ENCODE results near the gene CRTAP. TPM values are rescaled to one million over a fixed set of nuclear protein-coding genes. Genes with fewer than 3 reads are reported as not detected.

Gene CRTAP
- total RNA-seq, 1 experiment from 2014 or later, result 99.3 TPM

GRCh38 chr3:33089515-33089914 is 24.3 kb upstream of the CRTAP start:
- Histone ChIP-seq H3K4me3 (ENCODE audit: low read depth in 2 of 2, low read length in 2 of 2) (no peak overlapping the region), H3K27ac (ENCODE audit: low read length) (no peak overlapping the region), H3K27me3 (ENCODE audit: control insufficient read depth, insufficient read depth, low read length) (no peaks in the 10 kb centered on the region), H3K9me3 (ENCODE audit: control insufficient read depth, insufficient read depth, low read depth, low read length) (no peaks in the 10 kb centered on the region), H3K36me3 (ENCODE audit: control insufficient read depth, insufficient read depth, low read length) (no peaks in the 10 kb centered on the region; the same call in 1 of the 2 replicates), H3K4me1 (ENCODE audit: control insufficient read depth, insufficient read depth, low read length) (no peaks in the 10 kb centered on the region)
- ChIA-PET CTCF (no interaction called here), POLR2A (no interaction called here)
- TF ChIP-seq TCF7L2 (IDR thresholded peaks at IDR 0.05; ENCODE audit: low read depth, low read length), result no peak
- TF ChIP-seq REST (IDR thresholded peaks at IDR 0.05; ENCODE audit: insufficient read depth in 1 of 2, low read depth in 2 of 2, low read length in 1 of 2), result no peak
- no peak for TF ChIP-seq SIN3A (IDR thresholded peaks at IDR 0.05; ENCODE audit: borderline replicate concordance, insufficient read depth, low read depth, low read length)
- TF ChIP-seq CTCF (IDR thresholded peaks at IDR 0.05), result no peak
- TF ChIP-seq POLR2AphosphoS5 (IDR thresholded peaks at IDR 0.05; ENCODE audit: low read depth, low read length), result no peak
- ATAC-seq, result no peak
- DNase-seq (ENCODE audit: low read depth, low spot score), result no peak
- BruUV-seq (replicated peaks), result no TSS peak
- in situ Hi-C loops (cut with HindIII; ENCODE audit: low pct_unique_long_range_greater_than_20kb, low sequenced_read_pairs), result no loop called here
- intact Hi-C loops (cut with micrococcal nuclease; ENCODE audit: unreplicated experiment), result no loop called here

GRCh38 chr3:33091746-33092145 is 22.1 kb upstream of the CRTAP start:
- no TSS peak for BruUV-seq (replicated peaks)
- H3K36me3 ChIP-seq (ENCODE audit: control insufficient read depth, insufficient read depth, low read length), result no peaks in the 10 kb centered on the region; the same call in none of the 2 replicates
- ChIA-PET POLR2A (no interaction called here), CTCF (no interaction called here)
- H3K27me3 ChIP-seq (ENCODE audit: control insufficient read depth, insufficient read depth, low read length), result no peaks in the 10 kb centered on the region
- no peak overlapping the region for H3K4me3 ChIP-seq (ENCODE audit: low read depth in 2 of 2, low read length in 2 of 2)
- no peaks in the 10 kb centered on the region for H3K9me3 ChIP-seq (ENCODE audit: control insufficient read depth, insufficient read depth, low read depth, low read length)
- TF ChIP-seq CTCF (IDR thresholded peaks at IDR 0.05) (no peak), REST (IDR thresholded peaks at IDR 0.05; ENCODE audit: insufficient read depth in 1 of 2, low read depth in 2 of 2, low read length in 1 of 2) (no peak), SIN3A (IDR thresholded peaks at IDR 0.05; ENCODE audit: borderline replicate concordance, insufficient read depth, low read depth, low read length) (no peak), POLR2AphosphoS5 (IDR thresholded peaks at IDR 0.05; ENCODE audit: low read depth, low read length) (no peak), TCF7L2 (IDR thresholded peaks at IDR 0.05; ENCODE audit: low read depth, low read length) (no peak)
- in situ Hi-C loops (cut with HindIII; ENCODE audit: low pct_unique_long_range_greater_than_20kb, low sequenced_read_pairs) (no loop called here), intact Hi-C loops (cut with micrococcal nuclease; ENCODE audit: unreplicated experiment) (no loop called here)
- H3K27ac ChIP-seq (ENCODE audit: low read length), result no peak overlapping the region
- ATAC-seq, result no peak
- peaks cover 3% of the 10 kb centered on the region; the same call in 1 of the 2 replicates for H3K4me1 ChIP-seq (ENCODE audit: control insufficient read depth, insufficient read depth, low read length)
- no peak for DNase-seq (ENCODE audit: low read depth, low spot score)
